Midbrain (tissue), 1 donor: ENCODE data around the gene TRPM3.
A peak's percentile ranks its signal among the peaks of the same experiment; 100 is the strongest.

Experiments
- DNase-seq: peaks from one replicate; lab custom pipeline; 2025; lab: John Stamatoyannopoulos, UW

Gene TRPM3

GRCh38 chr9:70484232-70485130 lies 636.9 kb downstream of the TRPM3 start:
- DNase-seq, result peak; percentile 81

- no peak for DNase-seq
Observed at GRCh38 chr9:70481471-70481870, 640.0 kb downstream of the TRPM3 start.

GRCh38 chr9:70480405-70480980 lies 640.9 kb downstream of the TRPM3 start:
- peak; percentile 90 for DNase-seq

- no peak for DNase-seq
Observed at GRCh38 chr9:70479880-70480291, 641.5 kb downstream of the TRPM3 start.
